HS-5 (cell line): Measurements from ENCODE around the gene PLEKHJ1.
"Not testable (repeated sequence)": the region's sequence is repeated elsewhere in the genome, so short reads cannot be mapped to it uniquely, and the experiment has no call there.

Experiments
- DNase-seq: peaks from one replicate; pipeline ENCODE4 v3.0.0-alpha.2; 2012; ENCODE audit warnings: low read depth

The PLEKHJ1 gene

GRCh38 chr19:2219726-2220125 is 16.4 kb downstream of the PLEKHJ1 start:
- DNase-seq: no peak

- DNase-seq: no peak
Measured at GRCh38 chr19:2217591-2217990, 18.5 kb downstream of the PLEKHJ1 start.

GRCh38 chr19:2216361-2217225 is 19.5 kb downstream of the PLEKHJ1 start:
- no peak for DNase-seq

- no peak for DNase-seq
Measured at GRCh38 chr19:2215281-2215751, 20.8 kb downstream of the PLEKHJ1 start.

- no peak for DNase-seq
Measured at GRCh38 chr19:2214251-2214650, 21.9 kb downstream of the PLEKHJ1 start.

GRCh38 chr19:2213799-2214198 is 22.3 kb downstream of the PLEKHJ1 start:
- DNase-seq: no peak

- DNase-seq: no peak
Measured at GRCh38 chr19:2212861-2213711, 23.0 kb downstream of the PLEKHJ1 start.

- DNase-seq: no peak
Measured at GRCh38 chr19:2210987-2211740, 25.0 kb downstream of the PLEKHJ1 start.

- DNase-seq: no peak
Measured at GRCh38 chr19:2210206-2210605, 25.9 kb downstream of the PLEKHJ1 start.

- no peak for DNase-seq
Measured at GRCh38 chr19:2209408-2209807, 26.7 kb downstream of the PLEKHJ1 start.

- DNase-seq: no peak
Measured at GRCh38 chr19:2208975-2209374, 27.2 kb downstream of the PLEKHJ1 start.

- peak; percentile 18 for DNase-seq
Measured at GRCh38 chr19:2207991-2208860, 27.9 kb downstream of the PLEKHJ1 start.

- no peak for DNase-seq
Measured at GRCh38 chr19:2207008-2207407, 29.1 kb downstream of the PLEKHJ1 start.

- no peak for DNase-seq
Measured at GRCh38 chr19:2202366-2202765, 33.8 kb downstream of the PLEKHJ1 start.

- DNase-seq: no peak
Measured at GRCh38 chr19:2201473-2202148, 34.5 kb downstream of the PLEKHJ1 start.

- not testable (repeated sequence) for DNase-seq
Measured at GRCh38 chr19:2200624-2201294, 35.4 kb downstream of the PLEKHJ1 start.

- DNase-seq: no peak
Measured at GRCh38 chr19:2199861-2200623, 36.1 kb downstream of the PLEKHJ1 start.

- no peak for DNase-seq
Measured at GRCh38 chr19:2199215-2199614, 36.9 kb downstream of the PLEKHJ1 start.

- no peak for DNase-seq
Measured at GRCh38 chr19:2198317-2198716, 37.8 kb downstream of the PLEKHJ1 start.
